NOMO-1 treated with dmso at 0.1 percent for 144 hours (cell line): Measurements from ENCODE around the gene ATP8A1.

Source experiments
- DNase-seq: peaks from one replicate; lab custom pipeline; 2025; ENCODE audit not compliant: unreplicated experiment; lab: John Stamatoyannopoulos, UW

ATP8A1 gene

DNA sequence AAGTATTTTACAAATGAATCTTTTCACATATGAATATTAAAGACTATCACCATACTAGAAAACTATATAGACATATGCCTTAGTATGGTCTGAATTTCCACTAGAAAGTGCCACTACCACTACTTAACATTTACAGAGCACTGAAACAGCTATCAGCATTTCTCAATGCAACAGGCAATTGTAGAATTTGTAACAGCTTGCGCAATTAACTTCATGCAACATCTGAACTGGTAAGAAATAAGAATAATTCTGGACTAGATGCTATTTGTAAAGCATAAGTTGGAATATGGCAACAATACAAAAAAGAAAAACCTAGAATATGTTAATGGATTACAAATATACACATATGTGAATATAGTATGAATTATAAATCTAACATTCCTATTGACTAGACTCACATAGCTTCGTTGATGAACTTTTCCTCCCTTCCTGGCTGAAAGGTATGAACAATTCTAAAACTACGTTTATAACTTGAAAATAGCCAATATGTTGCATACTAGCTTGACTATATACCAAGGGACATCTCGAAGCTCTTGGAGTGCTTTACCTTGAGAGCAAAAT, 82.0 kb downstream of the ATP8A1 start:
- DNase-seq, result no peak

DNA sequence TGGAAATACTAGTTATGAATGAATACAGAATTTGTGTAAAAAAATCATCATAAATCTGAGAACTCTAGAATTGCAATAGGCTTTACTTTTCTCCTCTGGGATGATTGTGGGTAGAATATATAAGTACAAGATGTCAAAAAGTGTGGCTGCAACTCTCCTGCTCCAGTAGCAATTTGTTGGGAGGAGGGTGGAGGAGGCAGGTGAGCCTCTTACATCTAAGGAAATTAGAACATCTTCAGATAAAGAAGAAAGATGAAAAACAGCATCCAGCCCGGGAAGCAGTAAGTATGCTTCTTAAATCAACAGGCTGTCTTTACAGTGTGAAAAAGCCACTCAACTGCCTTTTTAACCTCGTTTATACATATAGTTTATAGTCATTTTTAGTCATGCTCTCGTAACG, 83.7 kb downstream of the ATP8A1 start:
- no peak for DNase-seq

DNA sequence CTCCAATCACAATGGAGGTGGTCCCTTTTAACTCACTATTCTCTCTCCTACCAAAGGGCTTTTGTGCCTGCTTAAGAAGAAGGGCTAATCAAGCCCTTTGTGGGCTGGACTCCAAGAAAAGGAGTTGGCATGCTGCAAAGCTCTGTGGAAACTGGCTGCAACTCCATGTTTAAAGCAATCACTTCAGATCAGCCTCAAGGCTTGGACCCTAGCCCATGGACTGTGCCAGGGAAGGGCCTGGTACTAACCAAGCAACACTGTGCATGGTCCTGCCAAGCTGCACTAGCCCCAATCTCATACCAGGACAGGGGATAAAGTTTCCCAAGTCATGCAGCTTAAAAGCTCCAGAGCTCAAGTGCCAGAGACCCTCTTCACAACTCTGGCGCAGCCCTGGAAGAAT, 86.7 kb downstream of the ATP8A1 start:
- no peak for DNase-seq

DNA sequence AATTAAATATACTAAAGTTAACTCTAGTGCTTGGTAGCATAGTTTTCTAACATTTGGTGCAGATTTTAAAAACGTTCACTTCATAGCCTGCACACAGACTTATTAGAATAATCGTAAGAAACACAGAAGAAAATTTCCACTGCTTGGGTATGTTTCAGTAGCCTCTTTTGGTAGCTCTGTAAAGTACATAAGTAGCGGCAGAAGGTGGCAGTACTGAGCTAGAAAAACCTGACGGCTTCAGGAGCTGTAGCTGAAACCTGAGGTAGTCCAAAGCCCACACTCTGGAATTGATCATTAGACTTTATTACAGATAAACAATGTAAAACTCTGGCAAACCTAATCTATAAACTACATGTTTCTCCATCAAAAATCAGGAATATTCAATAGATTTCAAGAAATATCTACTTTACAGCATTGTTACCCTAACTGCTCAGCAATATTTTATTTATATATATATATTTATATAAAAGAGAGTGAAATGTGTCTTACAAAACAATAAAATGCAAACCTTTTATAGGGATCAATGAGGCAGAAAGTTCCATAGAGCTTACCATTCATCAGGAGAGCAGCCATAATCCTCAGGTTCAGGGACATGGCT, 88.2 kb downstream of the ATP8A1 start:
- peak; percentile 10 for DNase-seq

DNA sequence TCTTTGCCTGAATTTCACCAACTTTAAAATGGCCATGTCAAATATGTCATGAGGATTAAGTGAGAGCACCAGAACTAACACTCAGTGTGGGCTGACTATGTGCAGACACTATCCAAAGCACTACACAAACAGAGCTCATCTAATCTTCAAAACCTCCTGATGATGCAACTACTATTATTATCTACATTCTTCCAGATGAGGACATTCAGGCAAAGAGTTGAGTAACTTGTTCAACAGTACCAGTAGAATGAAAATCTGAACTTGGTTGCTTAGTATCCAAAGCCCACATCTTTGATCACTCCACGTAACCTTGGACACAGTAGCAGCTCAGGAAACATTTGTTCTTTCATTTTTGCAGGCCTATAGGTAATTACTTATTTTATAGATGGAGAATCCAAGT, 90.1 kb downstream of the ATP8A1 start:
- DNase-seq, result no peak

DNA sequence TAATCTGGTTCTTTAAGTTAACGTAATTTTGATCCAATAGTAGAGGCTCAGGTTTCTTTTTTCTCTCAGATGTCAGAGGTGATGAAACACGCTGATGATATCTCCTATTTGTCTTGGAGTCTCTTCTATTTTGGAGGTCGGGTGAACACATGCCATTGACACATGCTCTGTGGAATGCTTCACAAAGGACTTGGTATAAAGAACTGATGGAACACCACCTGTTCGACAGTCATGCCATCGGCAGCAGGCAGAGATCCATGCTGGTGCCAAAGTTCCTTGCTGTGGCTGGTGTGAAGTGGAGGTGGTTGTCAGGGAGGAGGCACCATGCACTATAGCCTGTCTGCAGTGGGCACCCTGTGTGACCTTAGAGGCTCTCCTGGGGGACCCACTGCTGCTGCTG, 94.9 kb downstream of the ATP8A1 start:
- DNase-seq, result no peak

DNA sequence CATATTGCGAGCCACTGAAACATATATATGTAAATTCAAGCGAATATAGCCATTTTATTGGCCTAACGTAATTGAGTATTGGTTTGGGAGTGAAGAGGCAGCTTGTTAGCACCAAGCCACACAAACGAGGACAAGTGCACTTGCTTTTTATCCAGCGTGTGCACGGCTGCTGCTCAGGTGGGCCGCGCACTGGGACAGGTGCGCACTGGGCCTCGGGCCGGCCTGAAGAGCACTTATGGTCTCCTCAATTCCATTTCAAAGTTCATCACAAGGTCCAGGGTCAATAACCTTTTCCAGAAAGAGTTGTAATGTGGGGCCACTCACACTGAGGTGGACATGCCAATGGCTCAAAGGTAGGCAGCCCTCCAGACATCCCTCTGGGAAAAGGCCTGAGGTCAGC, 95.9 kb downstream of the ATP8A1 start:
- no peak for DNase-seq

DNA sequence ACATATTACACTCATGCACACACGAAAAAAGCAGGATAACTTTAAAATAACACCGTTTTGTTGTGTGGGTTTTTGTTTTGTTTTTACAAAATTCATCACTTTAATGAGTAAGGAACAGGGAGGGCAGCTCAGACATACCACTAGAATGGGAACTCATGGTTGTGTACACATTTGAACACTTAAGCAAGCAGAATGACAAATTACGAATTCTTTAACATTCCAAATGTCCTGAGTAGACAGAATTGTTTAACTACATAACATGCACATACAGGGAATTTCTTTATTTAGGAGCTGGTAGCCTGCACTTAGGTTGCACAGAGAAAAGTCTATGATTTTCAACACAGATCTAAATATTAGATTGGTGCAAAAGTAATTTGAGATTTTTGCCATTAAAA, 96.4 kb downstream of the ATP8A1 start:
- DNase-seq, result no peak

DNA sequence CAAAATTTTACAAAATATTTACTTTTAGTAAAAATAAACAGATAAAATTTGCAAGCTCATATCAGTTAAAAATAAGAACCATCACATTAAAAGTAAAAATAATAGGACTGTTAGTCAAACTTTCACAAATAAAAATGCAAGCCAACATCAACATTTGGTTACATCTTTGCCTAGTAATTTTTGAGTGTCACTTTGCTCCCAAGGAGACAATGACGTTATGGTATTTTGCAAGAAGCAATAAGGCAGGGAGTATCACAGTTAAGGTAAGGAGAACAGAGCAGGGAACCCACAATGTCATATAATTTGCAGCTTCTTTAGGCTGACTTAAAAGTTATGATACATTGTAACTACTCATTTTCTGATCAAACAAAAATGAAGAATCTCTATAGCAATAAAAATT, 98.7 kb downstream of the ATP8A1 start:
- DNase-seq, result no peak

DNA sequence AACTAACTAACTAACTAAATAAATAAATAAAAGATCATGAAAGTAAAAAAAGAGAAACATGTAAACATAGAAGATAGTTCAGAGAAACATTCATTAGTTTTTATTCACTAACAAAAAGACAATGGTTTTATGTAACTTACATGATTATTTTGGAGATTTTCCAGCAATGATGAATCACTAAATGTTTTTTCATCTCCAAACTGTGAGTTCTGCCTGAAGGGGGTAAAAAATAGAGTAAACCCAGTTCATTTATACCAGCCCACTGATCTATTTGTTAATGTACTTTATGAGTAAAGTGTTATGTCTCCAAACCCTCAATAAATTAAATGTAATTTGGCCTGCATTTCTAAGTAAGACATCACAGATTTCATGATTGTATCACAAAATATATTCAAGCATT, 101.1 kb downstream of the ATP8A1 start:
- DNase-seq, result no peak

DNA sequence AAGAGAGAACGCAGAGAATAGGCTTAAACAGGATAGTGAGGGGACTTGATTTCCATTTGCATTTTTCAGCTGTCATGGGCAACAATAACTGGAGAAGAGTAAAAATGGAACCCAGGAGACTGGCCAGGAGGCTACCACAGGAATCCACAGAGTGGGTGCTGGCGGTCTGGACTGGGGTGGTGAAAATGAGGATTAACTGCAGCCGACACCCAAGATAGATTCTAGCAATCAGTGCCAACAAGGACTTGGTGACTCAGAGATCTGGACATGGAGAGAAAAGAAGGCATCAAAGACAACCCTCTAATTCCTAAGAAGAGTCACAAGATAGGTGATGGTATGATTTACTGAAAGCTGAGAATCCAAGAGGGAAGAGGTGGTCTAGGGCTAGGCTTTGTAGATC, 102.8 kb downstream of the ATP8A1 start:
- no peak for DNase-seq

DNA sequence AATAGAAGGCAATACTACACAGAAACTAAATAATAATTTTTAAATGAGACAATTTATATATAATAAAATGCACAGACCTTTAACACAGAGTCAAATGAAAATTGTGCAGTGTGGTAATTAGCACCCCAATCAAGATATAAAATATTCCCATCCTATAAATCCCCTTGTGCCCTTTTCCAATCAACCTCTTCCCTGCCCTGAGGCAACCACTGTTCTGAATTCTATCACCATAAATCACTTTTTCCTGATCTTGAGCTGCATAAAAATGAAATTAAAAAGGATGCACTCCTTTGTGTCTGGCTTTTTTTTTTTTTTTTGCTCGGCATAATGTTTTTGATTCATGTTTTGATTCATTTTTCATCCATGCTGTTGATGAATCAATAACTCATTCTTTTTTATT, 107.0 kb downstream of the ATP8A1 start:
- DNase-seq, result no peak

DNA sequence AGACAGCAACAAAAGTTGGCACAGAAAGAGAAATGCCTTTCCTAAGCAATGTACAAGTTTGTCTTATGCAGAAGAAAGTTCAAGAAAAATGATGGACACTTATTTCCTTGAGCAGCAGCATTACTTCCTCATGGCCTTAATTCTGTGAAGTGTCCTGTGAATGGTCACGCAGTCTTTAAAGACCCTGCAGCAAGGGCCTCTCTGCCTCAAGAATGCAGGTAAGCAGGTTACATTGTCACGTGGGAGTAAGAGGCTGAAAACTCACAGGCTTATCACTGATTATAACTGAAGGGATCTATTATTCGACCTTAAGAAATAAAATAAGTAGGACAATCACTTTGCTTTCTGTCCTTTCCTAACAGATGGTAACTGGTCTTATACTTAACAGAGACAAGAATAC, 109.1 kb downstream of the ATP8A1 start:
- DNase-seq, result no peak

DNA sequence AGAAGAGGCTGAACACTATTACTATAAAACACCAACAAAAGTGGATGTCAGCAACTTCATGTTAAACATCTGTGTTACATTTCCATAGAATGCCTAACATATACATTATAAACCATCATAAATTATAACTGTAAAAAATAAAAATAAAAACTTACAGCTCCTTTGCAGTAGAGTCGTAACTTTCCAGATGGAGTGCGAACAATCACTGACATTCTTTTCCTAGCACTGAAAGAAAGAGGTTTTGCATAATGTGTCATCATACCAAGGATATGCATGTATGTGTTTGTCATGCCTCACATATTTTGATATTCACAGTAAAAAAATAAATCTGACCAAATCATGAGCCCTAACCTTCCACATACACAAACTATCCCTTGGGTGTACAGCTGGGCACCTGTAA, 113.1 kb downstream of the ATP8A1 start:
- DNase-seq, result no peak

DNA sequence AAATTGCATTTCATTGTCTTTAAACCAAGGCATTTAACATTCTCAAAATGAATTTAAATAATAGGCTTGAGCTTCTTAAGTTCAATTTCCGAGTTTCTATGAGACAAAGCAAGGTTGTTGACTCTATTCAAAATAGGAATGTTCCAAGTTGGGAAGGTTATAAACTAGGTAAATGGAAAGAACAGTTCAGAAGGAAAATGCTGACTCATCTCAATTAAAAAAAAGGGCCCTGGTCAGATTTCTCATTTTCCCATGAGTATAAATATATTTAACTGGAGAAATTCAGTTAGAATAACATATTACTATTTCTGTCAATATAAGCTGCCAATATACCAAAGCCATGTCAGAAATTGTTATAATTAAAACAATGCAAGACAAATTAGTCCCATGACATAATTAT, 113.8 kb downstream of the ATP8A1 start:
- no peak for DNase-seq

DNA sequence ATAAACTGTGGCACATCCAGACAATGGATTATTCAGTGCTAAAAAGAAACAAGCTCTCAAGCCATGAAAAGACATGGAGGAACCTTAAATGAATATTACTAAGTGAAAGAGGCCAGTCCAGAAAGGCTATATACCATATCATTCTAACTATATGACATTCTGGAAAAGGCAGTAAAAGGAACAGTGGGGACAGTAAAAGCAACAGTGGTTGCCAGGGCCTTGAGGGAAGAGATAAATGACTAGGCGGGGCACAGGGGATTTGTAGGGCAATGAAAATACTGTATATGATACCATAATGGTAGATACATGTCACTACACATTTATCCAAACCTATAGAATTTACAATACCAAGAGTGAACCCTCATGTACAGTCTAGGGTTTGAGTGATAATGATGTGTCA, 115.3 kb downstream of the ATP8A1 start:
- no peak for DNase-seq

DNA sequence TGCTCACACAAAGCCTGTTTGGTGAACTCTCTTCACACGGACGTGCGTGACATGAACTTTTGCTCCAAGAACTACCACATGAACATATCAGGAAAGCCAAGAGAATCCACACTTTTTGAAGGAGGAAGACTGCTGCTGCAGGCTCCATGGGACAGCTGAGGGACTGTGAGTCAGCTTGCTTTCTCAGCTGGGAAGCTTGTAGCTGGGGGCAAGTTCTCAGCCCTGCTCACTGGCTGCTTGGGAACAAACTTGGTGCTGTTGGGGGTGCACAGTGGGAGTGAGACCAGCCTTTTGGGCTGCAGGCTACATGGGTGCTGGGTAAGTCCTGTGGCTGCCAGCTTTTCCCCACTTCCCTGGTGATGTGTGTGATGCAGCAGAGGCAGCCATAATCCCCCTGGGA, 123.9 kb downstream of the ATP8A1 start:
- no peak for DNase-seq

DNA sequence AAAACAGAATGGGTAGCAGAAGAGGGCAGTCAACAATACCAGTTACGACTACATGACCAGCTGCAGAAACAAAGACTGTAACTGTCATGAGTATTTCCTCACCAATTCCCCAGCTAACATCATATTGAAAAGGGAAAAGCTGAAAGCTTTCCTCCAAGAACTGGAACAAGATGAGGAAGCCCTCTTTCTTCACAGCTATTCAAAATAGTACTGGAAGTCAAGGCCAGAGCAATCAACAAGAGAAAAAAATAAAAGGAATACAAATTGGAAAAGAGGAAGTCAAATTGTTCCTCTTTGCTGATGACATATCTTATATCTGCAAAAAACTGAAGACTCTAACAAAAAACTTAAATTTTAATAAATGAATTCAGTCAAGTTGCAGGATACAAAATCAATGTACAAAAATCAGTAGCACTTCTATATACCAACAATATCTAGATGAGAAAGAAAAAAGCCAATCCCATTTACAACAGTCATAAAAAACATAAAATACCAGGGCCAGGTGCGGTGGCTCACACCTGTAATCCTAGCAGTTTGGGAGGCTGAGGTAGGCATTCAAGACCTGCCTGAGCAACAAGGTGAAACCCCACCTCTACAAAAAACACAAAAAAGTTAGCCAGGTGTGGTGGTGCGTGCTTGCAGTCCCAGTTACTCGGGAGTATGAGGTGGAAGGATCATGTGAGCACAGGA, 125.4 kb downstream of the ATP8A1 start:
- no peak for DNase-seq

DNA sequence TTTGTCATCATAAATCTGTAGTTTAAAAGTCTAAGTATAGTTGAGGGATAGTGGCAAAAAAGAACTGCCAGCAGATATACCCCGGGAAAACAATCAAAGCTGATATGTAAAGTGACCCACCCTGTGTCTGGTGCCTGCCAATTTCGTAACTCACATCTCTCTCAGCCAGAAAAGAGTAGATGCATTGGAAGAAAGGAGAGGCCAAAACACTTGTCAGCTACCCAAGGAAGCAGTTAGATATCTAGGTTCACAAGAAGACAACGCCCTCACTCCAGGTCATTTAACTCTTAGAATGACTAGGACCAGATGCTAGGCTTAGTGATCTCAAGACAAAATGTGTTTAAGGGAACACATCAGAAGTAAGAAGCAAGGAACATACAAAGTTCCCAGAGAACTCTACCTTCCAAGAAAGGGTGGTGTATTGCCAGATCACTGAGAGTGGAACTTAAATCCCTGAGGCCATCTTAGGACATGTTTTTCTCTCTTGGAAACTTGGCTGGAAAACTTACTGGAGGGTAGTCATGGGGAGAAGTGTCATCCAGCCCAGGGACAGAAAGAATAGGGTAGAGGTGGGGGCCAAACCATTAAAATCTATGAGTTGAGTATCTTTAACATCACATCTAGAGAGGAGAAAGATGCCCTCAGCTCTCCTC, 133.7 kb downstream of the ATP8A1 start:
- DNase-seq, result no peak

DNA sequence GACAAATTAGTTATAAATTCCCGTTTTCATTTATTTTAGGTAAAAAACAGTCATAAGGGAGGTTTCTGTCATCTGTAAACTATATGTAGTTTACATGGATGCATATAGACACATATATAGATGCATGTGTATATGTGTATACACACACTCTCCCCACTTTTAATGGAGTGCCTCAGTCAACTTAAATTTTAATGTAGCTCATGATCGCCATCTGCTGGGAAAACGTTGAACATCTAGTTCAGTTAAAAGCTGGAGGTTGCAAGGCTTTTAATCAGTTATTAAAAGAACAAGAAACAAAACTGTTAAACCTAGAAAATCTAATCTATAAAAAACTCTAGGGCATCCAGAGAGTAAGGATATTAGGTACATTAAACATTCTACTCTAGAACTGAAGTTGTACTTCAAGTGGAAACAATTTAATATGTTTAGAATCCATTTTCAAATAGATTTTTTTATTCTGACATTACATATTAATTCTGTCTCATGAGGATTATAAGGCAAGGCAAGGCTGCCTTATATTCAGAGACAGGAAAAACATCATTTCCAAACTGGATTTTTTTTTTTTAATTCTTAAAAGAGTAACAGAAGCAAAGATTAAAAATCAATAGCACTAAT, 137.0 kb downstream of the ATP8A1 start:
- DNase-seq, result no peak

DNA sequence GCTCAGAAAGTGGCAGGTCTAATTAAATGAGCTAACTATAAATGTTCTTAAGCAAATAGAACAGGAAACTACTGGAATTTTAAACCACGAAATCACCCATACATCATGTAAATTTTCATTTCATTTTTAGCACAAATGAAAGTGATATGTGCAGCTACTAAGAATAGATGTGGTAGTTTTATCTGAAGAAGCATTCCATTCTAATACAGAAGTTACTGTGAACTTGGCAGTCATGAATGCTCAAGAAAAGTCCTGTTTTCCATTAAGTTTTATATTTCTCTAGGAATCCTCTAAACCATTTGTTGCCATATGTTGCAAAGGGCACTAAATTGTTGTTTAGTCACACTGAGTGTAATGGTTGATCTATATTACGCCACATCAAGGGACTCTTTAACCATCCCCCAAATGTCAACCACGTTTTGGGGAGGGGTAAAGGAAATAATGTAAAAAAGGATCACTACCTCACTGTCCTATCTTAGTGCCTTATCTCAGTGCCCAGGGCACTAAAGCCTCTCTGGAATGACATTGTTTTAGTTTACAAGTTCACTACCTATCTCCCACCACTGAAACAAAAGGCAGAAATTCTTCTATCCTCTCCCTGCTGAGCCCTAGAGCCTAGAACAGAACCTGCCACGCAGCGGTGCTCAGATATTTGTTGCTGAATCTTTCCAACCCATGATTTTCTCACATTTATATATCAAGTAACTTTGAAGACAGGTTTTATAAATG, 141.6 kb downstream of the ATP8A1 start:
- DNase-seq, result no peak
